Hindlimb muscle (tissue), 1 donor: ENCODE measurements around the gene FLAD1. TPM values are rescaled to one million over a fixed set of nuclear protein-coding genes. Genes with fewer than 3 reads are reported as not detected.

Experiments used
- DNase-seq: peaks from one replicate; pipeline ENCODE4 v3.0.0-alpha.2; 2013
- polyA plus RNA-seq: library from polyadenylated mRNA; unstranded; fragments of 120-200 nt; gene quantifications from one replicate; pipeline ENCODE4 v1.2.1, GENCODE V29; 2013; ENCODE audit not compliant: insufficient read length

Gene FLAD1
- polyA plus RNA-seq, 1 donor, result 20.6 TPM

GRCh38 chr1:155040358-155041093 lies 57.4 kb downstream of the FLAD1 start:
- no peak for DNase-seq

Other genes with a start within 250 kb of the FLAD1 start
- gene KCNN3, start 113.1 kb upstream of the FLAD1 start, polyA plus RNA-seq, result 11.8 TPM
- gene PMVK, start 46.6 kb upstream of the FLAD1 start, polyA plus RNA-seq, result 33.8 TPM
- gene PBXIP1, start 27.2 kb upstream of the FLAD1 start, polyA plus RNA-seq, result 175 TPM
- gene PYGO2, start 21.6 kb upstream of the FLAD1 start, polyA plus RNA-seq, result 32.1 TPM
- gene SHC1, start 12.6 kb upstream of the FLAD1 start, polyA plus RNA-seq, result 75.7 TPM
- gene CKS1B, start 8.7 kb upstream of the FLAD1 start, polyA plus RNA-seq, result 48.2 TPM
- gene LENEP, start 10.2 kb downstream of the FLAD1 start, polyA plus RNA-seq, result 0.67 TPM
- gene ZBTB7B, start 19.5 kb downstream of the FLAD1 start, polyA plus RNA-seq, result 11.3 TPM
- gene DCST2, start 50.4 kb downstream of the FLAD1 start, polyA plus RNA-seq, result 2.1 TPM
- not detected for gene DCST1, start 50.5 kb downstream of the FLAD1 start, polyA plus RNA-seq
- gene ADAM15, start 68.0 kb downstream of the FLAD1 start, polyA plus RNA-seq, result 69.3 TPM
- gene EFNA4, start 80.4 kb downstream of the FLAD1 start, polyA plus RNA-seq, result 6.0 TPM
- 2.5 TPM for gene EFNA3, start 95.5 kb downstream of the FLAD1 start, polyA plus RNA-seq
- gene EFNA1, start 144.5 kb downstream of the FLAD1 start, polyA plus RNA-seq, result 24.7 TPM
- gene SLC50A1, start 152.5 kb downstream of the FLAD1 start, polyA plus RNA-seq, result 22.6 TPM
- 25.1 TPM for gene DPM3, start 157.2 kb downstream of the FLAD1 start, polyA plus RNA-seq
- 78.9 TPM for gene KRTCAP2, start 190.0 kb downstream of the FLAD1 start, polyA plus RNA-seq
- 0.40 TPM for gene TRIM46, start 190.5 kb downstream of the FLAD1 start, polyA plus RNA-seq
- 39.6 TPM for gene THBS3, start 224.6 kb downstream of the FLAD1 start, polyA plus RNA-seq
- 18.0 TPM for gene MTX1, start 225.4 kb downstream of the FLAD1 start, polyA plus RNA-seq